Stimulated activated CD8-positive, alpha-beta memory T cell treated with anti-CD3 and anti-CD28 coated beads, Interleukin-12 subunit alpha, Interleukin-12 subunit beta, amount 100 ng/mL, for 1 hour (primary cell): ENCODE measurements around the gene ZCCHC7.
"Not testable (repeated sequence)": the region's sequence is repeated elsewhere in the genome, so short reads cannot be mapped to it uniquely, and the experiment has no call there.

Experiments
- DNase-seq: peaks from one replicate; pipeline ENCODE4 v3.0.0-alpha.2; 2020; ENCODE audit warnings: low read depth

The ZCCHC7 gene

DNA sequence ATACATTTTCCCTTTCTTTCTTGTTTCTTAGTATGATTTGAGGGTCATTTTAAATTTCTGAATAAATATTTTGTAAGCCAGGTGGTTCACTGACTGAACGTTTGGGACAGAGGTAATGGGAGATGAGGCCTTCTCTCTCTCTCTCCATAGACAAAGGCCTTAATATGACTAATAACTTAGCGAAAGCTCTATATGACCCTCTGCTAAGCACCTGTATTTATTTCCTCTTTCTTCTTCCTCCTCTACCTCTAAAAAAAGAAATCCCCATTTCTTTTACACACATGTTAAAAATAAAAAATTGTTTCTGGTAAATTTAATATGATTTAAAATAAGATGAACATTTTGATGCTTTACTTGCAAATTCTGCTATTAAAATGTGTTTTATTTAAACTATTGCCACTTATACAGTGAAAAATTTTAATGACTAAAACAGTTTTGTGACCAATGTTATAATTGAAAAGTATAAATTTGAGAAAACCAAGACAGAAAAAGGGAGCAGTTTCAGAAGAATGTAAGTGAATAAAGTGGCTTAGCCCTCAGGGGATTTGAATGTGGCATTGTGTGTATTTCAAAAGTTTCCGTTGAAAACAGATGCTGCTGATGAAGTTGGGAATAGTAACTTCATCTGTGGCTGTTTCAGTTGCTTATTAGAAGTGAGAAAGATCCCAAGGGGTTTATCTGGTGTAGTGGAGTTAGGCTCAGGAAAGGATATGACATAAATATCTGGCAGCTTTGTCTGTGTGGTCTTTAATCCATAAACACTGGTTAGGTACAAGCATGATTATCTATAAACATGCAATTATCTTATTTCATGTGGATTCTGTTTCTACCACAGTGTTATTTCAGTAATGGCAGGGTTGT, 173.5 kb downstream of the ZCCHC7 start:
- no peak for DNase-seq

DNA sequence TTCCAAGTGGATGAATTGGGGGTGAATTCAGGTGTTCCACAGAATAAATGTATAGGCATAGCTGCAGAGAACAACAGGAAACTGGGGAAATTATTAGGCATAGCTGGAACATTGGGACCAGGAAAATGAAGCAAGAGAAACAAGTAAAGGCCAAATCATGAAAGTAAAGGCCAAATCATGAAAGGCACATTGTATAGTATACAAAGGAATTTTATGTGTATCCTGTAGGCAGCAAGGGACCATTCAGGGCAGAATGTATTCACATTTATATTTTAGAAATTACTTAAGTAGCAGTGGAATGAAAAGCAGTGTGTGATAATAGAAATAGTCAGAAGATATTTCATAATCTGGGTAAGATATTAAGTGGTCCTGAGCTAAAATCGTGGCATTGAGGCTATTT, 174.8 kb downstream of the ZCCHC7 start:
- DNase-seq, result no peak

DNA sequence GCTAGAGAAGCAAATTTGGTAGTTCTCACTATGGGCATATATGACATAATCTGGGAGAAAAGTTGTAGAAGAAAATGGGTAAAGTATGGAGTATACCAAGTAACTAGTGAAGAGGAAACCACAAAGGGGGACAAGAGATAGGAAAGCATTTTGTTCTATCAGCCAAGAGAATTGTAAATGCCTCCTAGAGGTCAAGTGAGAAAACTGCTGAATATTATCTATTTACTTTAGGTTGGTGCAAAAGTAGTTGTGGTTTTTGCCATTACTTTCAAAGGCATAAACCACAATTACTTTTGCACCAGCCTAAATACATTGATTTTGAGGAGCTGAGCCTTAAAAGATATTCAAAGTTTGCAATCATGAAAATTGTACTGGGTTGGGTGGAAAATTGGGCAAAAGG, 175.4 kb downstream of the ZCCHC7 start:
- DNase-seq, result no peak

DNA sequence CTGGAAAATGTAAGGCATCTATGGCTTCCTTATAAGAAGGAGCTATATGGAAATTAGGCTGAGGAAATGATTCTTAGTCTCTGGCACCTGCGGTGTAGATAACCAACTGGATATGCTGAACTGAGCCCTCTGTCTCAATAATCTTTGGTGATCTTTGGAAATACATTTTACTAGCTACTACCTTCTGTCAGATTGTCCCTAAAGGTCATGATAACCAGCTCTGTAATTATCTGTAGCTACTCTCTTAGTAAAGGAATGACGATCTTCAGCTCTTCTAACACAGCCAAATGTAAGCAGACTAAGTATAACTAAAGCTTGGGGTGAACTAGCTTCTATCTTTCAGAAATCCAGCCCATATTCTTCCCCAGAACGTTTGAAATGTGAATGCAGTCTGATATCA, 177.2 kb downstream of the ZCCHC7 start:
- DNase-seq, result no peak

DNA sequence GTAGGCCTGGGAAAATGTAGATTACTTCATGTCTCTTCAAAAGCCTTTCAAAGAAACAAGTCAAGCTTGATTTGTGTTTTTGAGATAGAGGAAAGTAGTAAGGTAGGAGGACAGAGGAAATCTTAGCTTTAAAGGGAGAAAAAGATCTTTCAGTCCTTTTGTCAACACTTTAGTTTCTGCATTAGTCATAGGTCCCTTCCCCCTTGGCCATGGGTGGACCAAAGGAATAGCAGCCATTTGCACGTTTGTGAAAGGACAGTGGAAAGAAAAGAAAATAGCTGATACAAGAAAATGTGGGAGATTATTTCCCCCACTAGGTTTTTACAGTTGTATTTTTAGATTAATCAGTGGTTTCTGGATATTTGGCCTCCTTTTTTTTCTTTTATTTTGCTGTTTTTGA, 180.2 kb downstream of the ZCCHC7 start:
- DNase-seq, result no peak

DNA sequence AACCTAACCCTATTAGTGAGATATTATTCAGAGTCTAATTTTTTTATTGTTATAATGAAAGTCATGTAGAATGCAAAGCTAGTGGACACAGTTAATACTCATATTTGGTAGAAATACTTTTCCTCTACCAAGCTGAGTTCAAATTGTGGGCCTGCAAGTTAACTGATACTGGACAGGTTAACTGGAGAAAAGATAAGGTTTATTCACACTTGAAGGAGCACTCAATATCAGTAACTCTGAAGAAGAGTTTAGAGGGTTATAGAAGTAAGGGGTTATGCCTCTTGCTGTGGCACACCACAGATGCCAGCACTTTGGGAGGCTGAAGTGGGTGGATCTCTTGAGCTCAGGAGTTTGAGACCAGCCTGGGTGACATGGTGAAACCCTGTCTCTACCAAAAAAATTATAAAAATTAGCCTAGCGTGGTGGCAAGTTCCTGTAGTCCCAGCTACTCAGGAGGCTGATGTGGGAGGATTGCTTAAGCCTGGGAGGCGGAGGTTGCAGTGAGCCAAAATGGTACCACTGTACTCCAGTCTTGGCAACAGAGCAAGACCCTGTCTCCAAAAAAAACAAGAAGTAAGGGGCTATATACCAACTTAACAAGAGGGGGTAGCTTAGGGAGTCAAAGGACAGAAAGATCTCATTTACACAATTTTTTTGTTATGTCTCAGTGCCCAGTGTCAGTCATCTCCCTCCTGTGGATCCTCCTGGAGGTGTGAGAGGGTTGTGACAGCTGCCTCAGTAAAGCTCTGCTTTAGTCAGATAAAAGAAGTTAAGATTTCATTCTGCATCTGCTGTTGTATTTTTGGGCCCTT, 180.9 kb downstream of the ZCCHC7 start:
- no peak for DNase-seq

DNA sequence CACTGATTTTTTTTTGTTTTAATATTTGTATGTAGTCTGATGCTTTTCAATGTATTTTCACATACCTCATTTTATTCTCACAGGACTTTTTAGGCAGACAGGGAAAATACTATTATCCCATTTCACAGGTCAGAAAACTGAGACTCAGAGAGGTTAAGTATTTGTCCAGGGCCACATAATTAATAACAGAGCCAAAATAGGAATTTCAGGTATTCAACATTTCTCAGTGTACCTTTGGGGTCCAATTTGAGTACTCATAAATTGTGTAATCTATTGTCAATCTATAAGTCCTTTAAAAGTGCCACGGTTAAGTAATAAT, 181.4 kb downstream of the ZCCHC7 start:
- no peak for DNase-seq

DNA sequence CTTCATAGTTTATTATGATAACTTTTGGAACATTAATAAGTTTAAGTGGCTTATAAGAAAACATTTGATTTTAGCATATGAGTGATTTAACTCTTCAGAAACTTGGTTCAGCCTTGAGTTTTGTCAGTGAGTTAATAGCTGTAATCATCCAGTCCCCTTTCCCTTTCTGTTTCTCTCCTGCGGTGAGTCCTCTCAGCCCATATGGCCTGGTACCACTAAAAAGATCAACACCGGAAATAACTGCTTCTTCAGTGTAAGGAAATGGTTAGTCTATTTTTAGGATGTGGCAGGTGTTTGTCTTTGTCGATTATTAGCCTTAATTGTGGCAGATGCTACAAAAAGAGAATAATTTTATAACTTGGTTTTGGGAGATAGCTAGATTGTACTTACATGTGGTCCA, 181.9 kb downstream of the ZCCHC7 start:
- no peak for DNase-seq

DNA sequence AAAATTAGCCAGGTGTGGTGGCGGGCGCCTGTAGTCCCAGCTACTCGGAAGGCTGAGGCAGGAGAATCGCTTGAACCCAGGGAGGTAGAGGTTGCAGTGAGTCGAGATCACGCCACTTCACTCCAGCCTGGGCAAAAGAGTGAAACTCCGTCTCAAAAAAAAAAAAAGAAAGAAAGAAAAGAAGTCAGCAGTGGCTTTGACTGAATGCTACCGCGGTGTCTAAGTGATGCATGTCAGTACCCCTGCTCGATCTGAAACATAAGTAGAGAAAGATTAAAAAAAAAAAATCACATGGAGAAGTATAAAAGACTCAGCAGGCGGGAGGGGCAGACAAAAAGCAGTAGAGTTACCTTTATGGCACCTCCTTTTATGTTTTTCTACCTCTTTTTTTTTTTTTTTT, 182.9 kb downstream of the ZCCHC7 start:
- not testable (repeated sequence) for DNase-seq

DNA sequence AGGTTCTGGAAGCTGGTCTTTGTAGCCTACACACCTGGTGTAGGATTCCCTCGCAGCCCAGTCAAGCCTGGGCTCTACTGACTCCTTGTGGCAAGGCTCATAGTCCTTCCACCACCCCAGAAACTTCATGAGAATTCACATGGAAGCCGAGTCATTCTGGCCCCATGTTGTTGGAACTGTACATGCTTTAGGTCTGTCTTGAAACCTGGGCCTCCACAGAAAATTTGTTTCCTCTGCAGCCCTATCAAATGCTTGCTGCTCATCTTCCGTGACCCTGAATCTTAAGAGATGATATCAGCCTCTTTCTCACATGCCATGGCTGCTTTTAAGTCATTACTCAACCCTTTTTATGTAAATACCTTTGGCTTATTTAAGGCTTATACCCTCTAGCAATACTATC, 188.8 kb downstream of the ZCCHC7 start:
- no peak for DNase-seq

DNA sequence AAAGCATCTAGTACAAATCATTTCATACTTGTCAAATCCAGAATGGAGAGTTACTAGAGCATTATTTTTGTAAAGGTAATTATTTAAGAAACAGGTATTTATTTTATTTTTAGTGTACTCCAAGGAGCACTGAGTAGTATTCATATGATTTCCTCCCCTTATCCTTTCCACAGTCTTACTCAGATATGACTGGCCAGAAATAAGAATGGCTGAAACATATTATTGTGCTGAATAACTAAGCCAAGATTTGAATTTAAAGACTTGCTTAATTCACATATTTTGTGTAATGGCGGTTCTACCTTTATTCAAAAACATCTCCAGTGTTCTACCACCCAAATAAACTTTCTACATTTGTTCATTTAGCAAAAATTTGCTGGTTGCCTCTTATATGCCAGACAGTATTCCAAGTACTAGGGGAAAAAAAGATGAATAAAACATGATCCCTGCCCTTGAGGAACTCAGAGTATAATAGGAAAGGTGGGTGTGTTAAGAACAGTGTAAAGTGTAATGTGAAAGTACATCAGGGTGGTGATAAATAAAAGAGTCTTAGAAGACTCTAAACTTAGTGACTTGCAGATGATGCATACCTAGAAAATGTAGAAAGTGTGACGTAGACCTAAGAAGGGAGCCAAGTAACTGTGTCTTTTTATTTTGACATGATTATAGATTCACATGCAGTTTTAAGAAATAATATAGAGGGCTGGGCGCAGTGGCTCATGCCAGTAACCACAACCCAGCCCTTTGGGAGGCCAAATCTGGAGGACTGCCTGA, 191.7 kb downstream of the ZCCHC7 start:
- DNase-seq, result no peak

DNA sequence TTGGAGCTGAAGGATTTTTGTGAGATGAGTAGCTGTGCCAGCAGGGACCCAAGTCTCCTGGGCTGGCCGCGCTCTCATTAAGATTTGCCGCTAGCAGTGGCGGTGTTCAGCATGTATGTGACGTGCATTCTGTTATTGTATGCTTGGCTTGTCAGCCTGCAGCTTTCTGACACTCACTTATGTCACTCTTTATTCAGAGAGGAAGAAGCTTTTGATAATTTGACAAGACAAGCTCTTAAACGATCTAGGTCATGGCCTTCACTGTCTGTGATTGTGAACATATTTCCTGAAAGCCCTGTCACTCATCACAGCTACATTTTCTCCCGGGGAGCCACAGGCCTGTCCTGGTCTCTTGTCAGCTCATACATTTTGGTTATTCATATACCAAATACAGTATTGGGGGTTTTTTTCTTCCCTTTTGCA, 203.9 kb downstream of the ZCCHC7 start:
- DNase-seq, result no peak

DNA sequence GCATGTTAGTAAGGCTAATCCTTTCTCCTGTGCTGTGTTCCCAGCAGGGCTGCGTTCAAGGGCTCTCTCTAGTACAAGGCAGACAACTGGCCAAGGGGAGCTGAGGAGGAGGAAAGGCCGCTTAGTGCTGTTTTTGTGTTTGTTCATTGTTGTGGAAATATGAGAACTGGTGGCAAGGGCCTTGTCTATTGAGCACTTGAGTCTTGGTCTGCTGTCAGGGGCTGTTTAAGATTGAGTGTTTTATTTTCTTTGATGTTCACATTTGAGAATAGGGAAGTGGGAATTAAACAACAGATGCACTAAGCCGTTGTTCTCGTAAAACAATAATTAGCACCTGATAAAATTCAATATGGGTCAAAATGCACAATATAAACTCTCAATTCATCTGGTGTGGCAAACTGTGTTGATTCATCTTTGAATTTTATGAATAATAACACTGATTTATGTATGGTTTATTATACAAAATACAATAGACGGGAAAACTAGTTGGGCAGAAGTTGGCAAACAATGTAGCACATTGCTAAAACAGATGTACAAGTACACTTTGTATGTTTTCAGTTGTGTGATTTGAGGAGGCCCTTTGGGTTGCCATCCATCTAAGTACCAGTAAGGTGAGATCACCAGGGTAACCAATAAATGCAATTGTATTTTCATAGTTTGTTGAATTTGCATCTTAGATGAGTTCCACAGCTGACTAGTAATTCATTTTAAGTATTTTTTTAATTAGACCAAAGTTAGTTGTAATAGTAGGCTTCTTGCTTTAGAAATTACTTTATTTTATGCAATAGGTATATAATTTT, 204.5 kb downstream of the ZCCHC7 start:
- no peak for DNase-seq

DNA sequence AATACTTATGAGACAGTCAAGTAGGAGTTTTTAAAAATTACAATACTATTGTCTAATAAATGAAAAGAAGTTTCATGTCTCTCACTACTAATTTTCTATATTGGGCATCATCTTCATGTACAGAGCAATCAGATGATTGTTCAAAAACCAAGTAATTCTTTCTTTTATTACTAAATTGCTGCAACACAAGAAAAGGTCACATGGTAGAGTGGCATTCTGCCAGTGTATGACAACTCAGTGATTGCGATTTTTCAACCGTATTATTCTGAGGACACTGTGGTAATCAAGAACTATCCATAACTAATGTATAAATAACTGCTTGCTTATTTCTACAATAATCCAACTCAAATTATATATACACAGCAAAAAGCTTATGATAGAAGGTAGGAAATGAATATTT, 205.4 kb downstream of the ZCCHC7 start:
- DNase-seq, result no peak

DNA sequence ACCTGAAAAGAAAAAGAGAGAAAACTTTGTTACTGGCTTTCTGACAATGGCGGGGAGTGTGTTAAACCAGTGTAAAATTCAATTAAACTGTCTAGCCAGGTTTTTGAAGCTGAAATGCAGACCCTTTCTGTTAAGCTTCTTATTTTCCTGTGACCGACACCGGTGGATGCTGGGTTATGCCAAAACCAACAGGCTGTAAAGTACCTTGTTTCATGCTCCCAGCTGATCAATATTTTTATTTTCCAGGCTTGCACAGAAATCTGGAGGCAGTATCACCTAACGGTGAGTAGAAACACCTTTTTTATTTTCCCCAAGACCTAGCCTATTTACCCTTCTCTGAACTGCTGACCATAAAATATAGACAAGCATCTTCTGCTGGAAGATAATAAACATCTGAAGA, 207.2 kb downstream of the ZCCHC7 start:
- DNase-seq, result no peak

DNA sequence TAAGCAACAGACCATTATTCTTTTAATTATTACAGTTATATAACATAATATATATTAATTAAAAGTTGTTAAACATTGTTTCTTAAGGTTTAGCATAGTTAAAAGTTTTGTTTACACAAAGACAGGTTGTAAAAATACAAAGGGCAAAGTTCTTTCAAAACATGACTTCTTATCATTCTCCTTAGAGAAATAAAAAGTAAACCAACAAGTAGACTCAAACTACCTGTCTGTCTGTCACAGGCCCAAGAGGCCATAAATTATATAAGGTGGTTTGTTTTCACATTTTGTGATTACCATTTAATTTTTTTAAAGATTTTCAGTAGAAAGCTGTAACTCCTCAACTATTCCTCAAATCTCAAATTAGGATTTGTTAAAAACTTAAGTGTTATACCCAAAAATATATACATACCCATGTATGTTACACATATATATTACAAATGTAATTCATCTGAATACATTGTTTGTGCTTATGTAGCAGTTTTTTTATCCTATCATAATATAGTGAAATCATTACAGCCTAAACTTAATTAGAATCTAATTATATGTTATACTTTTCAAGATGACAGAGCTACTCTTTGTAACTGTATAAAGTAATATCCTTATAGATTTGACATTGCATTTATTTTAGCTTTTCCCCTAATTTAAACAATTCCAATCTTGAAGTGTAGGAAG, 208.3 kb downstream of the ZCCHC7 start:
- no peak for DNase-seq

DNA sequence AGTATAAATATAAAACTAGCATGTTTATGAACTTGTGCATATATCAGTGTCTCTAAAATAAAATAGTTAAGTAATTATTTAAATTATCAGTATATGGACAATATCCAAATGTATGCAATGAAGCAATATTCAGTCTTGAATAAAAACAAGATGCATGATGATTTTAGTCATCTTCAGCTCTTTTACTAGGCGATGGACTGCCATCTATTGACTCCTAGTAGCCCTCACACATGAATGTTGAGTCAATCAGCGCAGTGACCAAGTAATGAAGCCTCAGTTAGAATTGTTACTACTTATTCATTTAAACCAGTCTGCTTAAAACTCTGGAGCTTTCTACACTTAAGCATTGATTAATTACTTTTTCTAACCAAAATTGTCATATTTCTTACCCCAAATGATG, 209.2 kb downstream of the ZCCHC7 start:
- DNase-seq, result no peak

DNA sequence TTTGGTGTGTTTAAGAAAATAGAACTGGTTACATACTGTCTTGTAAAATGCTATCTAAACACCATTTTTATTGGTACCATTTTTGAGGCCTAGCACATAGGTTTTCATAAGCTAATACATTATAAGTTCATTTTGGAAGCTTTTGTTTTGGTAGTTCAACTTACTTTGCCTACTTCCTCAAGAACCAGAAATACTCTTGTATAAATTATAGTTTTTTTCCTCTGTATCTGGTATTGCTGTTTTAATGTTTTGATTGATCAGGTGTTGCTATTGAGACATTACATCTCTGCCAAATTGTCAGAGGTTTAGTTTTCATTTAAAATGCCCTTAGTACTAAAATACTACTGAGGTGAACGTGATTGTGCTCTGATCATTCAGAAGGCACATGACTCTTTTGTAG, 211.5 kb downstream of the ZCCHC7 start:
- no peak for DNase-seq

DNA sequence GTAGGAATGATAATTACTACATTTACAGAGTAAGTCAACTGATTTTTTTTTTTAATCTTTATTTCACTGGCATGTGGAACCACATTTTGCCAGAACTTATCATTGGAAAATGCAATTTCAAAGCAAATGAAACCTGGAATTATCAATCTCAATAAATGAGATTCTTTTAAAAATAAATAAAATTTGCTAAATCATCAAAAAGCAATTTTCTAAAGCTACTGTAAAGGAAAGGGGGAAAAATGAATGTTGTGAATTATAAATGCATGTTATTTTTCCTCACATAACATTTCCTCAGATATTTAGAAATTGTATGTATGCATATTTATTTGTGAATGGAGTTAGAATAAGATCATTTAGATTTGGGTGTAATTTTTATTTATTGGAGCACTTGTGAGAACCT, 212.2 kb downstream of the ZCCHC7 start:
- no peak for DNase-seq

DNA sequence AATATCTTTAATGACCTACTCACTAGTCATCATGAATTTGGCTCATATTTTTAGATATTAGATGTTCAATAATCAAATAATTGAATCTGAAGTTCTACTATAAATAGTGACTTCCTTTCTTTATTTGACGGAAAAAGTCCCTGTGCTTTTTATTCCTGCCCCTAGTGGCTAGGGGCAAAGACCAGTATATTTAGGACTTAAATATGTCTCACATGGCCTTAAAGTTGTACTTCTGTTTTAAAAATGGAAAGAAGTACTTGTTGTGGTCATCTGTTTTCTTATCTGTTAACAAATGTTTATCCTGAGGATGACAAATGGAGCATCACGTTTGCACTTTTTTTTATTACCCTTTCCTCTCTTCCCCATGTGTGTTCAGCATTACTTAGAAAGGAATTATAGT, 212.9 kb downstream of the ZCCHC7 start:
- no peak for DNase-seq

DNA sequence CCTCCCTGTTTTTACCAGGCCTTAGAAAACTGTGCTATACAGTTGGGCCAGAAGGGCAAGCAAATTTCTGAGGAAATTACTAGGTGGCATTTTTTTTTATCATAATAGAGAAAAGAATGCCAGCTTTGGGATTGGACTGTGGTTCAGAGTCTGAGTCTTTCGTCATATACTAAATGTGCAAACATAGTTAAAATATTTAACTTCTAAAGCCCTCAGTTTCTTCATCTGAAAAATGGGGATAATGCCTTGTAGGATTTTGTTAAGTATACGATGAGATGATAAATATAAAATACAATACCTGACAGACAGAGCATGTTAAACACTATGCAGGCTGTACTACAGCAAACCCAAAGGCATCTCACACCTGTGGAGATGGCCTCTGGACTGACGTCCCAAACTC, 214.9 kb downstream of the ZCCHC7 start:
- DNase-seq, result no peak
